OCI-M2 (cell line): ENCODE results near the gene EMC7.
"Not testable (repeated sequence)": the region's sequence is repeated elsewhere in the genome, so short reads cannot be mapped to it uniquely, and the experiment has no call there.

Experiments used
- DNase-seq: peaks from one replicate; lab custom pipeline; 2025; ENCODE audit not compliant: unreplicated experiment; lab: John Stamatoyannopoulos, UW

Gene EMC7

DNA sequence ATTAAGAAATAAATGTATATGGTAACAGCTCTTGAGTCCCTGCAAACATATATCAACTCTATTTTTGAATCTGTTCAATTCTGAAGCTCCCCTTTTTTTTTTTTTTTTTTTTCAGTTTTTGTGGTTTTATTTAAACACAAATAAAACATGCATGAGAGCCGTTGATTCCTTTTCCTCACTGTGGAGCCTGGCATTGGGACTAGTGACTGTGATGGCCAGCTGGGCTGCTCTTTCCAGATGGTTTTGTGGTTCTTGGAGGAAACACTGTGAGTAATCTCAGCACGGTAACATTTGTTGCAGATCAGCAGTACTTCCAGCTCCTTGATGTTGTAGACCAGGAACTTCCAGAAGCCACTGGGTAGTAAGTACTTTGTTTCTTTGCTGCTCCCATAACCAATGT, 15.9 kb downstream of the EMC7 start:
- DNase-seq, result no peak

- no peak for DNase-seq
These were observed 17.6 kb downstream of the EMC7 start for GRCh38 chr15:34084086-34084485.

DNA sequence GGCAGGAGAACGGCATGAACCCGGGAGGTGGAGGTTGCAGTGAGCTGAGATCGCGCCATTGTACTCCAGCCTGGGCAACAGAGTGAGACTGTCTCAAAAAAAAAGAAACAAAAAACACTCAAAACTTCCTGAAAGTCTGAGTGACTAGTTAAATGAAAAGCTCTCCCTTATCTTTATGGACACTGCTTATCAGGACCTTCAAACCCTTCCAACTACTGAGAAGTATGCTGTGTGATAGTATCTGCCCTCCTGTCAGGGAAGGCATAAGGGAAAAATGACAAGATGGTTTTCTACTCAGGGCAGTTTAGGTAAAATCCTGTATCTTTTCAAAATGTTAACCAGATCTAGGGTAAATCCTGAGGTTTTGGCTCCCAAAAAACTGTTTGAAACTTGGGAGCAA, 21.8 kb downstream of the EMC7 start:
- DNase-seq, result no peak

DNA sequence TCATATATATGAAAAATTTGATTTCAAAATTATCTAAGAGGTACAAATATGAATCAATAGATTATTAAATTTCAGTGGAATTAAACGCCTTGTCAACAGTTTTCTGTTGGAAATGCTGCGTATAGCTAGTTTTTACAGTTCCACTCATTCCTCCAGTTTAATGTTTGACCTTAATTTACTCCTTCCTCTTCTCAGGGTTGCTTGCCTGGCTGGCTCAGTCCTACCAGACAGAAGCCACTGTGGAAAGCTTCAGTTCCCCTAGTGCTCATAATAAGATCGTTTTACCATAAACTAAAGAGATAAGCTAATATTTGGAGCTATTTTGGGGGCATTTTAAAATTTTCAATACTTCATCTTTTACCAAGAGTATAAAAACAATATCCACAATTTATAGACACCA, 22.8 kb downstream of the EMC7 start:
- no peak for DNase-seq

DNA sequence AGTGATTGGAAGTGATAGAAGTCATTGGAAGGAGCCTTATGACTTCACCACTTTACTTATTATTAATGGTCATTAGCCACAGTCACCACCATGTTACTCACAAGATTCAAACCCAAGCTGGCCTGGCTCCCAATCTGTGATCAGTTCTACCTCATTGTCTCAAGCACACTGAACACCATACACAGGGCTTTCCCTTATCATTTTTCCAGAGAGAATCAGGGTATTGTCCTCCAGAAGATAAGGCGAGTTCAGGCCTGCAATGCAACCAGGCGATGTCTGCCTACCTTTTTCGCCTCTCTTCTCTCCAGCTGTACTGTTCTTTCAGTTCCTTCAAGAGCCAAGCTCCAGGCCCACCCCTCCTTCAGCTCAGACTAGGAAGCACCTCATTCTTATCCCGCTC, 24.9 kb downstream of the EMC7 start:
- no peak for DNase-seq

GRCh38 chr15:34070003-34070402, 31.7 kb downstream of the EMC7 start:
- no peak for DNase-seq

- no peak for DNase-seq
These were observed 35.7 kb downstream of the EMC7 start for GRCh38 chr15:34065941-34066340.

GRCh38 chr15:34065261-34065660, 36.4 kb downstream of the EMC7 start:
- DNase-seq, result no peak

- no peak for DNase-seq
These were observed 37.2 kb downstream of the EMC7 start for GRCh38 chr15:34064438-34064837.

- no peak for DNase-seq
These were observed 41.7 kb downstream of the EMC7 start for GRCh38 chr15:34059946-34060345.

GRCh38 chr15:34059476-34059875, 42.2 kb downstream of the EMC7 start:
- DNase-seq, result no peak

- DNase-seq, result no peak
These were observed 44.8 kb downstream of the EMC7 start for GRCh38 chr15:34056911-34057310.

- DNase-seq, result no peak
These were observed 45.6 kb downstream of the EMC7 start for GRCh38 chr15:34055868-34056595.

DNA sequence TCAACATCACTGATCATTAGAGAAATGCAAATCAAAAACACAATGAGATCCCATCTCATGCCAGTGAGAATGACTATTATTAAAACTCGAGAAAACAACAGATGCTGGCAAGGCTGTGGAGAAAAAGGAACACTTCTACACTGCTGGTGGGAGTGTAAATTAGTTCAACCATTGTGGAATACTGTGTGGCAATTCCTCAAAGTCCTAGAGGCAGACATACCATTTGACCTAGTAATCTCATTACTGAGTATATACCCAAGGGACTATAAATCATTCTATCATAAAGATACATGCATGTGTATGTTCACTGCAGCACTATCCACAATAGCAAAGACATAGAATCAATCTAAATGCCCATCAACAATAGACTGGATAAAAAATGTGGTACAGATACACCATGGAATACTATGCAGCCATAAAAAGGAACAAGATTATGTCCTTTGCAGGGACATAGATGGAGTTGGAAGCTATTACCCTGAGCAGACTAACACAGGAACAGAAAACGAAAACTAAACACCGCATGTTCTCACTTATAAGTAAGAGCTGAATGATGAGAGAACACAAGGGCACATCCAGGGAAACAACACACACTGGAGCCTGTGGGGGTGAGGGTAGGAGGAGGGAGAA, 47.5 kb downstream of the EMC7 start:
- DNase-seq, result no peak

- DNase-seq, result not testable (repeated sequence)
These were observed 51.3 kb downstream of the EMC7 start for GRCh38 chr15:34050385-34050784.

DNA sequence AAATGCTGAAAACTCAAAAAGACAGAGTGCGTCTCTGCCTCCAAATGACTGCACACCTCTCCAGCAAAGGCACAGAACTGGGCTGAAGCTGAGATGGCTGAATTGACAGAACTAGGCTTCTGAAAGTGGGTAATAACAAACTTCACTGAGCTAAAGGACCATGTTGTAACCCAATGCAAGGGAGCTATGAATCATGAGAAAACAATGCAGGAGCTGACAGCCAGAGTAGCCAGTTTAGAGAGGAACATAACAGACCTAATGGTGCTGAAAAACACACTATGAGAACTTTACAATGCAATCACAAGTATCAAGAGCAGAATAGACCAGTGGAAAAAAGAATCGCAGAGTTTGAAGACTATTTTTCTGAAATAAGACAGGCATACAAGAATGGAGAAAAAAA, 52.5 kb downstream of the EMC7 start:
- no peak for DNase-seq

- DNase-seq, result no peak
These were observed 53.5 kb downstream of the EMC7 start for GRCh38 chr15:34047893-34048775.

DNA sequence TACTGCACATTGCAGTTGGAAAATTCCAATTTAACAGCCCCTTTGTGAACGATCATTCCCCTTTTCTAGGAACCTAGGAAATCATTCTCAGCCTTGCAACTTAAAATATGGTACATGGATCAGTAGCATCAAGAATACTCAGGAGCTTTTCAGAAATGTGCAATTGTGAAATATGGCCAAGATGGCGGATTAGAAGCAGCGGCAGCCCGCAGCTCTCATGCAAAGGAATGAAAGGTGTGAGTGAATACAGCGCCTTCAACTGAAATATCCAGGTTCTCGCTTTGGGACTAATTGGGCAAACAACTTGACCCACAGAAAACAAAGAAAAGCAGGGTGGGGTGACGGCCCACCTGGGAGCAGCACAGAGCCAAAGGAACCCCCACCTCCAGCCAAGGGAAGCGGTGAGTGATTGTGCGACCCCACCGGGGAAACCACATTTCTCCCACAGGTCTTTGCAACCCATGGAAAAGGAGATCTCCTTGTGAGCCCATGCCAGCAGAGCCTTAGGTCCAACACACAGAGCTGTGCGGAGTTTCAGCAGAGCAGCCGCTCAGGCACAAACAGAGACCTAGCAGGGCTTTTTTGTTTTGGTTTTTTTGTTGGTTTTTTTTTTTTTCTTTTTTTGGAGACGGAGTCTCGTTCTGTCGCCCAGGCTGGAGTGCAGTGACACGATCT, 55.1 kb downstream of the EMC7 start:
- no peak for DNase-seq

DNA sequence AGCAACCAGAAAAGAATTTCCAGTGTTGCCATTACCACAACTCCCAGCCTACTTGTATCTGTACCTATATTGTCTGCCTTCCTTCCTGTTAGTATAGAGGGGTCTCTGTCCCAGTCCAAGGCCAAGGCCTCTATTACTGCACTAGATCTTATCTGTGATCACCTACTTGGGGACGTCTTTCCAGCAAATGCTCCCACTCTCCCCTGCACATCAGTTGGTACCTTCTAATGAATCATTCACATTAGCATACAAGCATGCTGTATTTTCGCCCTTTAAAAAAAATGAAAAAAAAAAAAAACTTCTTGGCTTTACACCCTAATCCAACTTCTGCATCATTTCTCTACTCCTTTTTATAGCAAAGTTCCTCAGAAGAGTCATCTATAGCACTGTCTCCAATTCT, 57.8 kb downstream of the EMC7 start:
- DNase-seq, result no peak

- DNase-seq, result no peak
These were observed 58.3 kb downstream of the EMC7 start for GRCh38 chr15:34043391-34043790.

DNA sequence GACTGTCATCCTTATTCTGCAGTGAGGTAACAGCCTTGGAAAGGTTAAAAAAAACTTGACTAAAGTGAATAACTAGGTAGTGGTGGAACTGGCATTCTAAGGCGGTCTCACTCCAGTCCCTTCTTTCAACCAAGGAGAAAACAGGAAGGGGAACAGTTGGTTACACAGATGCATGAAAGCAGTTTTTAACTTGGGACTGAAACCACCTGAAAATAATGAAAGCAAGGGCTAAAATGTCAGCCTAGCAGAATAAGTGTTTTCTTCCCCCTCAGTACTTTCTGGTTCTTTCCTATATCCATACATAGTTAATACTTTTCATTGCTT, 61.9 kb downstream of the EMC7 start:
- DNase-seq, result no peak
